Stimulated activated CD4-positive, alpha-beta T cell treated with anti-CD3 and anti-CD28 coated beads, TNF-alpha, amount 100 ng/mL, for 24 hours (primary cell): Measurements from ENCODE around the gene P3H2.

ENCODE experiments used
- DNase-seq, 3 experiments: peaks; one replicate each; pipeline ENCODE4 v3.0.0-alpha.2; 2020; ENCODE audit warnings: low read depth in 3 of 3

The P3H2 gene

DNA sequence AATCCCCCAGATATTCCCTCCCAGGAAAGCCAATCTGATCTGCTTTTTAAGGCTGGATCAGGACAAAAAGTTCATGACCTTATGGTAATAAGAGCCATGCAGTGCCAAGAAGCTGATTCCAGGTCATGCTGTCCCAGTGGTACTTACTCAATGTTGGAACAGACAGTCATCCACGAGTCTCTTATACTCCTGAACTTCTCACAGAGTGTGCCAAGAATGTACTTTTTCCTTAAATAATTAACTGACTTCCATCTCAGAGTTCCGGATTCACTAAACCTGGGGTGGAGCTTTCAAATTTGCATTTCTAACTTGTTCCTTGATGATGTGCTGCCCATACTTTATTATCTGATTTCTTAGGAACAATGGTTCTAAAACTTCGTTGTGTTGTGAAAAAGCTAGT lies 3.4 kb upstream of the P3H2 start:
- no peak for DNase-seq

GRCh38 chr3:190122198-190122771 lies 1.6 kb upstream of the P3H2 start:
- DNase-seq, result no peak

DNA sequence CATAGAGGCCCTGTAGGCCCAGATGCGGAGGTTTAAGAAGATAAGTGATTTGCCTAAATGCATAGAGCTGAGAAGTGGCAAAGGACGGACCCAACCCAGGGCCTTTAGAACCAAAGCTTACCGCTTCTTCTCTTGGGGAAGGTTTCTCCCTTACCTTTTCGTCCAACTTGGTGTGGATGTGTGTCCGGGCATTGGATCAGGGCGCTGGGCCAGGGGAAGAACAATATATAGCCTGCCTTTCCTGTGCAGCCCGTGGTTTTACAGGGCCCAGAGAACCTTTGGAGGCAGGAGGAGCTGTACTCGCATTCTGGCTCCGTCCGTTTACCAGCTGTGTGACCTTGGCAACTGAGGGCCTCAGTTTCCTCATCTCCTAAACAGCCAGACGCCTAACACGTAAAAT lies 686 bp upstream of the P3H2 start:
- no peak for DNase-seq

GRCh38 chr3:190121061-190121377 lies 322 bp upstream of the P3H2 start:
- no peak for DNase-seq

GRCh38 chr3:190119461-190120268 lies 1.0 kb downstream of the P3H2 start:
- DNase-seq, result no peak

GRCh38 chr3:190118438-190118837 lies 2.3 kb downstream of the P3H2 start:
- no peak for DNase-seq

DNA sequence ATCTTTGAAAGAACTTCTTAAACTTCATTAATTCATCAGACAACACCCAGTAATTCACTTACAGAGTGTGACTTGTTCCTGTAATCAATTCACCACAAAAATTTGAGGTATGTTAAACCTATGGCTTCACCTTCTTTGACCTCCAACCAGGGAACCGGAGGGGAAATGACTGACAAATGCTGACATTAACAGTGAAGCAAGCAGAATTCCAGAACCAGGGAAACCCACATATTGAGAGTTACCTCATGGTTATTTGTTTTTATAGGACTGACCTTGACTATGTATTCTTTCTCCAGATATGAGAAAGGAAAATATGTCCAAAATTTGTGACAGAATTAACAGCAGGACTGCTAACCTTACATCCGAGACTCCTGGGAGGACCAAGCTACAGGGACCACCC lies 2.7 kb downstream of the P3H2 start:
- no peak for DNase-seq

- no peak for DNase-seq
These were observed 4.1 kb downstream of the P3H2 start for GRCh38 chr3:190116551-190117067.

- DNase-seq, result no peak
These were observed 9.9 kb downstream of the P3H2 start for GRCh38 chr3:190110826-190111225.

GRCh38 chr3:190109441-190109840 lies 11.3 kb downstream of the P3H2 start:
- DNase-seq, result no peak

DNA sequence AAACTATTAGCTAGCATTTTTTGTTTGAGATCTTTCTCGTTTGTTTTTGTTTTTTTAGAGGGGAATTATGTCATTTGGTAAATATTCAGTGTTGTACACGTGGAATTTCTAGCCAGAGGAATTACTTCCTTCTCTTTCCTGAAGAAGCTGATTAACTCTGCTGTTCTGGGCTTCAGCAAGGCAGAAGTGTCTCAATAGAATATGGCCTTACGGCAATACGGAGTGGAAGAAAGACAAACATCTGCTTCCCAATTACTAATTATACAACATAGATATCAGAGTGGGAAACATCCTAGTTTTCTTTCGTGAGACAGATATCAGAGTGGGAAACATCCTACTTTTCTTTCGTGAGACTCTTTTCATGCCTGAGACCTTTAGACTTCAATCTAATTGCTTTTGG lies 11.9 kb downstream of the P3H2 start:
- no peak for DNase-seq

- no peak for DNase-seq
These were observed 14.8 kb downstream of the P3H2 start for GRCh38 chr3:190105876-190106275.

GRCh38 chr3:190101320-190102011 lies 19.2 kb downstream of the P3H2 start:
- no peak for DNase-seq

DNA sequence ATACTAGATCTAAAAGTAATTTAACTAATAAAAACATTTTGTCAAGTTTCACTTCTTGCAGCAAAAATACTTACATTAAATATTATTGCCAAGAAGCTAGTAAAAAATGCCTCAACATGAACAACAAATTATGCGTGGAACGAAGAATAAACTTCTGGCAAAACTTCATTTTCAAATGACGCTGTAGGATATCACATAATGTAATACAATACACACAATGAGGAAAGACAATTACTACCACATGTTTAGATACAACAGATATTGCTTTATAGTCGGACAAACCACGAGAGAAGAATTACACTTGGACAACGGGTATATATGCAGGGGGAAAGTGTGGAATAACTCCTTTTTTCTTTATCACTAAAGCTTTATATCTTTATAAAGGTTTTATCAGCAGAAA lies 21.6 kb downstream of the P3H2 start:
- no peak for DNase-seq

- no peak for DNase-seq
These were observed 23.1 kb downstream of the P3H2 start for GRCh38 chr3:190097617-190098016.

GRCh38 chr3:190097025-190097424 lies 23.7 kb downstream of the P3H2 start:
- no peak for DNase-seq

GRCh38 chr3:190096345-190096744 lies 24.4 kb downstream of the P3H2 start:
- no peak for DNase-seq

GRCh38 chr3:190094160-190094718 lies 26.5 kb downstream of the P3H2 start:
- no peak for DNase-seq

DNA sequence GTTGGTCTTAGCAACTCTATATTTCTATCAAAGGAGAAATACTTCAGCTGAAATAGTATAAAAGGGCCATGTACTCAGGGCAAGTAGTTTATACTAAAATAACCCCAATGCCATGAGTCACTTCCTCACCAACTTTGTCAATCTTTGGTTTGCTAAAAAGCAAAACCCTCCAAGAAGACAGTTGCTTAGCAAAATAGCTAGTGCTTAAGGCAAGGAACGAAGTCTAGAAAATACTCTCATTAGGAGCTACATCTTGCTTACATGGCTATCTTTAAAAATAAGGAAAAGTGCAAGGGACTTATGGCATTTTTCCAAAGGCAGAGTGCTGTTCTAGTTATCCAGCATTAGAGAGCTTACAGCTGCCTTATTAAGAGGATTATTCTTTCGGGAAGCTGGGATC lies 28.4 kb downstream of the P3H2 start:
- DNase-seq, result no peak

DNA sequence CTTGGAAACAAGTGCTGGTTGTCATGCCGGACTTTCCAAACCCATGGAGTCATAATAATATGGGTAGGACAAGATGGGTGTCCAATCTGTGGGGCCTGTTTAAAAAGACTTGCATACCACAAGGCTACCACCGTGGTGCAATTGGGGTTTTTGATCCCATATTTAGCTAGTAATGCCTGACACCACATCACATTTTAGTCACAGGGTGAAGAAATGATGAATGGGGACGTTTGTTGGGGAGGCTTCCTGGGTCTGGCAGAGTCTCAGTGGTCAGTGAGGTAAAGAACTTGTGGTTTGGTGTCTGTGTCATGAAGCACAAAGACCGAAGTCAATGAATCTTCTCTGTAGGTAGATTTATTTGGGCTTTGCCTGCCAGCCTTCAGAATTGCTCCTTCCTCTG lies 31.0 kb downstream of the P3H2 start:
- DNase-seq, result no peak

DNA sequence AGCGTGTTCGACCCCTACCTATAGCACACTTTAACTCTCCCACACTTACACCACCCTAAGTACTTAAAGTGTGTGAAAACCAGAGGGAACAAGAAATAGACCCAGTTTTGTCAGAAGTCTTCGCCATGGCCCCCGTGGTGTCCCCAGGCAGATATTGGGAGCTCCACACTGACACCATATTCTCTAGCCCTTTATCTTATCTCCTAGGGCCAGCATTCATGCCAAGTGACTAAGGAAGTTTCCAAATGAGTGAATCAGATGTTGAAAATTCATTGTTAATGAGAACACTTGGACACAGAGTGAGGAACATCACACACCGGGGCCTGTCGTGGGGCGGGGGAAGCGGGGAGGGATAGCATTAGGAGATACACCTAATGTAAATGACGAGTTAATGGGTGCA lies 31.8 kb downstream of the P3H2 start:
- DNase-seq, result no peak

- DNase-seq, result no peak
These were observed 34.5 kb downstream of the P3H2 start for GRCh38 chr3:190086191-190086590.

- DNase-seq, result no peak
These were observed 35.7 kb downstream of the P3H2 start for GRCh38 chr3:190084983-190085382.
